Breast epithelium (tissue), 4 donors: ENCODE data around the gene OR12D1. TPM values are rescaled to one million over a fixed set of nuclear protein-coding genes. Genes with fewer than 3 reads are reported as not detected.

Experiments
- DNase-seq, 2 donors: peaks; one replicate each; pipeline ENCODE4 v3.0.0-alpha.2; 2019; ENCODE audit warnings: low spot score in 2 of 2
- H3K27ac ChIP-seq, 2 donors: fragments of 200-600 bp; sonication (generic) in 1 of 2; one replicate each; pipeline ENCODE4 v1.5.1; 2016 to 2019; ENCODE audit warnings: mild to moderate bottlenecking in 1 of 2
- H3K27me3 ChIP-seq, 2 donors: fragments of 200-600 bp; sonication (generic) in 1 of 2; one replicate each; pipeline versions ENCODE4 v1.5.1 to v1.6.0; 2017 to 2019; ENCODE audit warnings: control low read depth in 1 of 2, mild to moderate bottlenecking in 1 of 2
- H3K36me3 ChIP-seq: fragments of 200-600 bp; one replicate; pipeline ENCODE4 v1.5.1; 2019
- H3K4me1 ChIP-seq, 2 donors: fragments of 200-600 bp; sonication (generic); one replicate each; pipeline ENCODE4 v1.5.1; 2016 to 2019; ENCODE audit warnings: control low read depth in 1 of 2
- H3K4me3 ChIP-seq, 3 donors: fragments of 200-600 bp; sonication (generic); 1 replicate in 2 of 3; 2 replicates in 1 of 3; pipeline ENCODE4 v1.5.1; 2016 to 2019; ENCODE audit warnings: mild to moderate bottlenecking in 3 of 3, moderate library complexity in 2 of 3
- H3K9me3 ChIP-seq, 2 donors: fragments of 200-600 bp; sonication (generic) in 1 of 2; one replicate each; pipeline ENCODE4 v1.5.1; 2016 to 2019; ENCODE audit warnings: control low read depth in 1 of 2
- CTCF ChIP-seq, 3 donors: fragments of 450-650 bp; IDR thresholded peaks; one replicate each; pipeline ENCODE4 v1.5.1; 2016 to 2017; ENCODE audit warnings: antibody characterized with exemption in 3 of 3, mild to moderate bottlenecking in 3 of 3, moderate library complexity in 3 of 3
- POLR2A ChIP-seq: fragments of 450-650 bp; IDR thresholded peaks from one replicate; pipeline ENCODE4 v1.6.1; 2016; ENCODE audit warnings: antibody characterized with exemption, mild to moderate bottlenecking, moderate library complexity
- POLR2AphosphoS5 ChIP-seq, 3 donors: sonication (generic); formaldehyde crosslinking; IDR thresholded peaks; one replicate each; pipeline ENCODE4 v1.6.1; 2017; ENCODE audit warnings: antibody characterized with exemption in 3 of 3
- intact Hi-C: fragments of 100-400 bp; cut with DNase I; formaldehyde crosslinking; loops from one replicate; pipeline ENCODE4 v1.15.1; 2023; ENCODE audit warnings: low total_unique reads
- total RNA-seq, 3 donors: library from RNA; depleted of rRNA; stranded (reverse); fragments of >200 nt; gene quantifications; one replicate each; pipeline ENCODE4 v1.1.0, GENCODE V29; 2016

Gene OR12D1
- total RNA-seq, result not detected

DNA sequence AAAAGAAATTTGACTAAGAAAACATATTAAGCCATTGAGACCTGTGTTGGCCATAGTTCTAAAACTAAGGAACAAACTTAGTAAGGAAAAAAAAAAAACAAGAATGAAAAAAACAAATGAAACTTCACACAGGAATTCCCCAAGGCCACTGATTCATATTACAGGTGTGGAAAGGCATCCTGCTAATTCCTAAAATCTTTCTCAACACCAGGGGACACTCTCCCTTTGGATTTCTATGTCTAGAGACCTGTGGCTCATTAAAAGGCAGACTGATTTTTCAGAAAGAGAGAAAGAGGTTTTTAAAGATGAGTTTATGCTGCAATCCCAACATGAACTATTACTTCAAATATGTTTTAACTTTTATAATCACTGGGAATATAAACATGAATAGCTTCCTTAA lies at the start of gene OR12D1:
Gene OR12D1, plus strand, starts transcription at position 341 of the 400 bp plus-strand sequence.
- intact Hi-C loops, result no loop called here
- DNase-seq, result no peak
- no peak within 1 kb of the TSS for H3K27ac ChIP-seq

DNA sequence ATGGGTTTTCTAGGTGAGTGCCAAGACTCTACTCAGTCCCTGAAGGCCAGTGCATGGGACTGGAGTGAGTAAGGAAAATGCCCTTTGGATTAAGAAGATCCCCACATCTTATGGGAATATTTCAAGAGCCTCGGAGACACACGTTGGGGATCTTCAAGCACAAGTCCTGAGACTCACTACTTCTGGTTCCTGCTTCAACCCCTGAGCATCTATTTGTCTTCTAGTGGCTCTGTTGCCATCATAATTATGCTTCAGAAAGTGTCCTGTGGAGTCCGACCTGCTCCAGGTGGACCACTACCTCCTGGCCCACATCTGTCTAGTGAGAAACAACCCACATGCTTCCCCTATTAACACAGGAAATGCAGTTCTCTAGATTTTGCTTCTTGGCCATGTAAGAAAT lies 46.0 kb upstream of the OR12D1 start, which contains the start of gene OR5V1:
Gene OR5V1, minus strand, starts transcription at position 101 of the 400 bp plus-strand sequence. CDS start 12,670 bp downstream, outside the sequence.
- intact Hi-C loops, result no loop called here
- no peaks in the 10 kb centered on the region for H3K4me1 ChIP-seq

More for the DNA sequence above, at the start of gene OR12D1:
- TF ChIP-seq POLR2A (no peak), POLR2AphosphoS5 (IDR thresholded peaks at IDR 0.05) (no peak), CTCF (IDR thresholded peaks at IDR 0.05) (no peak)
- Histone ChIP-seq H3K27me3 (no peaks in the 10 kb centered on the region), H3K36me3 (no peaks in the 10 kb centered on the region), H3K4me3 (no peak within 1 kb of the TSS), H3K9me3 (peaks cover 0 to 8% of the 10 kb centered on the region in 2 donors), H3K4me1 (no peaks in the 10 kb centered on the region)

DNA sequence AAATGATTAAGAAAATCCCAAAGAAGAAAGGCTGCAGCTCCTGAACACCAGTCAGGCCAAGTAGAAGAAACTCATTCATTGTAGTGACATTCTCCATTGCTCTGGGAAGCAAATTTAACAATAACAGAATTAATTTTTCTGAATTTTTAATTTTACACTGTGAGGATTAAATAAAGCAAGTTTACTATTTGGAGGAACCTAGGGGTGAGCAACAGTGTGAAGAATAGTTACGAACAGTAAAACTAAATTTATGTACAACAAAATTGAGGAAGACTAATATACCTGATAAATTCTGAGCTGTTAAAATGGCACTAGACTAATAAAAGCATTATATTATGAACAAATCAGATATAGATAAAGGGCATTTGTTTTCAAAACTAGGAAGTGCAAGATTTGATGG lies 39.5 kb upstream of the OR12D1 start, which contains the start of gene OR12D3:
Gene OR12D3, minus strand, starts transcription at position 101 of the 400 bp plus-strand sequence. Its CDS starts 4 bp downstream, at position 97.
- DNase-seq, result no peak
- H3K4me1 ChIP-seq, result no peaks in the 10 kb centered on the region
- TF ChIP-seq POLR2A, result no peak
- TF ChIP-seq POLR2AphosphoS5 (IDR thresholded peaks at IDR 0.05), result no peak
- no peak for TF ChIP-seq CTCF (IDR thresholded peaks at IDR 0.05)
- H3K9me3 ChIP-seq, result peaks cover 0 to 3% of the 10 kb centered on the region in 2 donors
- no peak within 1 kb of the TSS for H3K4me3 ChIP-seq
- intact Hi-C loops, result no loop called here
- no peak within 1 kb of the TSS for H3K27ac ChIP-seq
- H3K36me3 ChIP-seq, result no peaks in the 10 kb centered on the region
- no peaks in the 10 kb centered on the region for H3K27me3 ChIP-seq

More for the DNA sequence above, 46.0 kb upstream of the OR12D1 start, which contains the start of gene OR5V1:
- Histone ChIP-seq H3K27ac (no peak within 1 kb of the TSS), H3K36me3 (no peaks in the 10 kb centered on the region), H3K9me3 (peaks cover 0 to 3% of the 10 kb centered on the region in 2 donors), H3K27me3 (no peaks in the 10 kb centered on the region), H3K4me3 (no peak within 1 kb of the TSS)
- no peak for TF ChIP-seq POLR2A
- TF ChIP-seq POLR2AphosphoS5 (IDR thresholded peaks at IDR 0.05), result no peak
- TF ChIP-seq CTCF (IDR thresholded peaks at IDR 0.05), result no peak
- DNase-seq, result no peak

- H3K27me3 ChIP-seq, result no peaks in the 10 kb centered on the region
- no peaks in the 10 kb centered on the region for H3K36me3 ChIP-seq
- no peak for DNase-seq
- intact Hi-C loops, result no loop called here
- TF ChIP-seq CTCF (IDR thresholded peaks at IDR 0.05), result no peak
- H3K27ac ChIP-seq, result no peak overlapping the region
- H3K9me3 ChIP-seq, result peaks cover 0 to 3% of the 10 kb centered on the region in 2 donors
- H3K4me3 ChIP-seq, result no peak overlapping the region
- no peaks in the 10 kb centered on the region for H3K4me1 ChIP-seq
Measured at GRCh38 chr6:29376003-29376402, 38.7 kb upstream of the OR12D1 start.

- Histone ChIP-seq H3K27ac (no peak overlapping the region), H3K4me3 (no peak overlapping the region), H3K4me1 (no peaks in the 10 kb centered on the region), H3K9me3 (no peaks in the 10 kb centered on the region), H3K27me3 (no peaks in the 10 kb centered on the region), H3K36me3 (no peaks in the 10 kb centered on the region)
- no peak for TF ChIP-seq POLR2A
- no peak for TF ChIP-seq CTCF (IDR thresholded peaks at IDR 0.05)
- TF ChIP-seq POLR2AphosphoS5 (IDR thresholded peaks at IDR 0.05), result no peak
- intact Hi-C loops, result no loop called here
- DNase-seq, result no peak
Measured at GRCh38 chr6:29388533-29388932, 26.2 kb upstream of the OR12D1 start.
